HEK293 (cell line): ENCODE results near the gene TSC22D1.

Source experiments
- CTCF ChIA-PET: fragments of 350-600 bp; formaldehyde crosslinking; extraction: SDS; loops from one replicate; lab custom pipeline; 2021; ENCODE audit warnings: antibody characterized with exemption; lab: Yijun Ruan, JAX
- POLR2A ChIA-PET: fragments of 300-600 bp; formaldehyde crosslinking; extraction: SDS; loops from one replicate; lab custom pipeline; 2020; ENCODE audit warnings: antibody characterized with exemption, inconsistent platforms; lab: Yijun Ruan, JAX
- H3K27ac ChIP-seq: fragments of 200-500 bp; sonication (Bioruptor generic); 2 replicates; pipeline ENCODE4 v1.5.1; 2014; ENCODE audit warnings: low read depth, low read length, control low read depth, inconsistent platforms; ENCODE audit errors: extremely low read depth
- H3K36me3 ChIP-seq, 2 experiments: fragments of 200-500 bp in 1 of 2; sonication (Bioruptor generic) in 1 of 2; 1 replicate in 1 of 2; 2 replicates in 1 of 2; pipeline ENCODE4 v1.5.1; 2014 to 2017; ENCODE audit warnings: inconsistent platforms in 2 of 2, low read length in 2 of 2; ENCODE audit not compliant: control insufficient read depth in 2 of 2, insufficient read depth in 1 of 2
- H3K4me1 ChIP-seq: fragments of 200-500 bp; sonication (Bioruptor generic); 2 replicates; pipeline ENCODE4 v1.5.1; 2014; ENCODE audit warnings: mild to moderate bottlenecking, low read length, inconsistent platforms; ENCODE audit not compliant: control insufficient read depth, insufficient read depth
- H3K4me3 ChIP-seq: 2 replicates; pipeline ENCODE4 v1.5.1; 2011; ENCODE audit warnings: low read depth, mild to moderate bottlenecking, control low read depth, low read length, moderate library complexity
- H3K9me3 ChIP-seq: fragments of 200-500 bp; sonication (Bioruptor generic); 2 replicates; pipeline ENCODE4 v1.5.1; 2014; ENCODE audit warnings: low read depth, low read length, inconsistent platforms; ENCODE audit not compliant: control insufficient read depth, insufficient read depth
- KLF16 ChIP-seq: fragments of 450-650 bp; formaldehyde crosslinking; IDR thresholded peaks from 2 replicates; pipeline ENCODE4 v1.5.1; 2017; ENCODE audit warnings: missing biosample characterization, missing genetic modification characterization
- KLF7 ChIP-seq: fragments of 450-650 bp; formaldehyde crosslinking; IDR thresholded peaks from 2 replicates; pipeline ENCODE4 v1.5.1; 2016; ENCODE audit warnings: missing biosample characterization, missing genetic modification characterization, borderline replicate concordance
- MEIS1 ChIP-seq: sonication (generic); formaldehyde crosslinking; IDR thresholded peaks from 2 replicates; pipeline ENCODE4 v1.8.1; 2022; ENCODE audit warnings: missing genetic modification reagents, mild to moderate bottlenecking, borderline replicate concordance
- PRDM1 ChIP-seq: fragments of 450-650 bp; formaldehyde crosslinking; IDR thresholded peaks from 2 replicates; pipeline ENCODE4; 2016; ENCODE audit warnings: missing biosample characterization, missing genetic modification characterization
- SALL2 ChIP-seq: fragments of 450-650 bp; formaldehyde crosslinking; IDR thresholded peaks from 2 replicates; pipeline ENCODE4 v1.5.0; 2017; ENCODE audit warnings: missing biosample characterization, mild to moderate bottlenecking, missing genetic modification characterization, borderline replicate concordance
- SP2 ChIP-seq: fragments of 450-650 bp; formaldehyde crosslinking; IDR thresholded peaks from 2 replicates; pipeline ENCODE4 v1.5.1; 2016; ENCODE audit warnings: missing biosample characterization, missing genetic modification characterization
- ZBTB7A ChIP-seq: fragments of 450-650 bp; formaldehyde crosslinking; IDR thresholded peaks from 2 replicates; pipeline ENCODE4 v1.5.1; 2016; ENCODE audit warnings: low read depth, missing biosample characterization, missing genetic modification characterization
- ZIC2 ChIP-seq: fragments of 450-650 bp; formaldehyde crosslinking; IDR thresholded peaks from 2 replicates; pipeline ENCODE4 v1.5.1; 2016; ENCODE audit warnings: missing biosample characterization, missing genetic modification characterization
- ZNF202 ChIP-seq: fragments of 450-650 bp; formaldehyde crosslinking; IDR thresholded peaks from 2 replicates; pipeline ENCODE4 v1.5.1; 2016; ENCODE audit warnings: missing biosample characterization, missing genetic modification characterization, borderline replicate concordance
- ZNF221 ChIP-seq: fragments of 450-650 bp; formaldehyde crosslinking; IDR thresholded peaks from 2 replicates; pipeline ENCODE4 v1.5.1; 2017; ENCODE audit warnings: missing biosample characterization, missing genetic modification characterization, borderline replicate concordance
- ZNF223 ChIP-seq: fragments of 450-650 bp; formaldehyde crosslinking; IDR thresholded peaks from 2 replicates; pipeline ENCODE4 v1.5.1; 2016; ENCODE audit warnings: missing biosample characterization, missing genetic modification characterization
- ZNF23 ChIP-seq: fragments of 450-650 bp; formaldehyde crosslinking; IDR thresholded peaks from 2 replicates; pipeline ENCODE4 v1.5.1; 2016; ENCODE audit warnings: missing biosample characterization, missing genetic modification characterization, borderline replicate concordance
- ZNF239 ChIP-seq: fragments of 450-650 bp; formaldehyde crosslinking; IDR thresholded peaks from 2 replicates; pipeline ENCODE4 v1.5.1; 2016; ENCODE audit warnings: missing biosample characterization, missing genetic modification characterization
- ZNF292 ChIP-seq: fragments of 450-650 bp; formaldehyde crosslinking; IDR thresholded peaks from 2 replicates; pipeline ENCODE4 v1.5.1; 2016; ENCODE audit warnings: low read depth, missing biosample characterization, missing genetic modification characterization, borderline replicate concordance
- ZNF324 ChIP-seq: fragments of 450-650 bp; formaldehyde crosslinking; IDR thresholded peaks from 2 replicates; pipeline ENCODE4 v1.5.1; 2016; ENCODE audit warnings: missing biosample characterization, missing genetic modification characterization
- ZNF354C ChIP-seq: fragments of 450-650 bp; formaldehyde crosslinking; IDR thresholded peaks from 2 replicates; pipeline ENCODE4 v1.5.1; 2016; ENCODE audit warnings: missing biosample characterization, missing genetic modification characterization, low read depth, borderline replicate concordance
- ZNF600 ChIP-seq: fragments of 450-650 bp; formaldehyde crosslinking; IDR thresholded peaks from 2 replicates; pipeline ENCODE4 v1.5.1; 2016; ENCODE audit warnings: missing biosample characterization, missing genetic modification characterization
- ZNF768 ChIP-seq: fragments of 450-650 bp; formaldehyde crosslinking; IDR thresholded peaks from 2 replicates; pipeline ENCODE4 v1.5.1; 2018; ENCODE audit warnings: missing biosample characterization, mild to moderate bottlenecking, missing genetic modification characterization
- ZNF776 ChIP-seq: fragments of 450-650 bp; formaldehyde crosslinking; IDR thresholded peaks from 2 replicates; pipeline ENCODE4 v1.5.0; 2017; ENCODE audit warnings: missing biosample characterization, missing genetic modification characterization, borderline replicate concordance
- ZSCAN30 ChIP-seq: fragments of 450-650 bp; IDR thresholded peaks from 2 replicates; pipeline ENCODE4 v1.5.1; 2018; ENCODE audit warnings: missing biosample characterization, mild to moderate bottlenecking, missing genetic modification characterization, moderate library complexity
- TF ChIP-seq, protein P1 (sequence below): fragments of 450-650 bp; formaldehyde crosslinking; IDR thresholded peaks from 2 replicates; pipeline ENCODE4 v1.5.1; 2016; ENCODE audit warnings: missing biosample characterization, missing genetic modification characterization
- TF ChIP-seq, protein P2 (sequence below): fragments of 450-650 bp; formaldehyde crosslinking; IDR thresholded peaks from 2 replicates; pipeline ENCODE4; 2016; ENCODE audit warnings: missing biosample characterization, missing genetic modification characterization
- TF ChIP-seq, protein P3 (sequence below): fragments of 450-650 bp; formaldehyde crosslinking; IDR thresholded peaks from 2 replicates; pipeline ENCODE4 v1.5.1; 2017; ENCODE audit warnings: missing biosample characterization, missing genetic modification characterization
- TF ChIP-seq, protein P4 (sequence below): fragments of 450-650 bp; formaldehyde crosslinking; IDR thresholded peaks from 2 replicates; pipeline ENCODE4 v1.5.1; 2017; ENCODE audit warnings: missing biosample characterization, missing genetic modification characterization
- TF ChIP-seq, protein P5 (sequence below): fragments of 450-650 bp; formaldehyde crosslinking; IDR thresholded peaks from 2 replicates; pipeline ENCODE4 v1.5.1; 2016; ENCODE audit warnings: missing biosample characterization, missing genetic modification characterization
- TF ChIP-seq, protein P6 (sequence below): fragments of 450-650 bp; formaldehyde crosslinking; IDR thresholded peaks from 2 replicates; pipeline ENCODE4 v1.5.1; 2016; ENCODE audit warnings: missing biosample characterization, missing genetic modification characterization

TSC22D1 gene

DNA sequence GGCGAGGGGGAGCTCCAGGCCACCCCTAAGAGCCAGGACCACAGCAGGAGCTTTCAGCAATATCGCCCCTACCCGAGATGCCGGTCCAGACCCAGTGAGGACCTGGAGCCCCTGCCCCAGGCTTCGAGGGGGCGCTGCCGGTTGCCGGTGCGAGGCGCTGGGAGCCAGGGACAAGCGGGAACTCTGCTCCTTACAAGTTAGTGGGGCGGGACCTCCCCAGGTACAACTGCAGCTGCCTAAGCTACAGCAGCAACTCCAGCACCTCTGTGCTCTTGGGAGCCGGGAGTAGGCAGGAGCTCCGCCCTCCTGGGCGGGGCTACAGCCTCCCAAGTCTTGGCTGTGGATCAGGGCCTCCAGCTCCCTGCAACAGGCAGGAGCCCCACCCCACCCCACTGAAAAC lies 15.2 kb upstream of the TSC22D1 start:
- H3K27ac ChIP-seq = no peak overlapping the region
- ChIA-PET POLR2A (no interaction called here), CTCF (no interaction called here)
- no peak for TF ChIP-seq ZNF354C (tag by site-specific recombination)
- TF ChIP-seq KLF16 (tag by site-specific recombination) = no peak
- TF ChIP-seq, protein P1, sequence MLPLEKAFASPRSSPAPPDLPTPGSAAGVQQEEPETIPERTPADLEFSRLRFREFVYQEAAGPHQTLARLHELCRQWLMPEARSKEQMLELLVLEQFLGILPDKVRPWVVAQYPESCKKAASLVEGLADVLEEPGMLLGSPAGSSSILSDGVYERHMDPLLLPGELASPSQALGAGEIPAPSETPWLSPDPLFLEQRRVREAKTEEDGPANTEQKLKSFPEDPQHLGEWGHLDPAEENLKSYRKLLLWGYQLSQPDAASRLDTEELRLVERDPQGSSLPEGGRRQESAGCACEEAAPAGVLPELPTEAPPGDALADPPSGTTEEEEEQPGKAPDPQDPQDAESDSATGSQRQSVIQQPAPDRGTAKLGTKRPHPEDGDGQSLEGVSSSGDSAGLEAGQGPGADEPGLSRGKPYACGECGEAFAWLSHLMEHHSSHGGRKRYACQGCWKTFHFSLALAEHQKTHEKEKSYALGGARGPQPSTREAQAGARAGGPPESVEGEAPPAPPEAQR (tag by site-specific recombination) = no peak
- TF ChIP-seq MEIS1 (CRISPR knock-in tag) = no peak
- TF ChIP-seq, protein P2, sequence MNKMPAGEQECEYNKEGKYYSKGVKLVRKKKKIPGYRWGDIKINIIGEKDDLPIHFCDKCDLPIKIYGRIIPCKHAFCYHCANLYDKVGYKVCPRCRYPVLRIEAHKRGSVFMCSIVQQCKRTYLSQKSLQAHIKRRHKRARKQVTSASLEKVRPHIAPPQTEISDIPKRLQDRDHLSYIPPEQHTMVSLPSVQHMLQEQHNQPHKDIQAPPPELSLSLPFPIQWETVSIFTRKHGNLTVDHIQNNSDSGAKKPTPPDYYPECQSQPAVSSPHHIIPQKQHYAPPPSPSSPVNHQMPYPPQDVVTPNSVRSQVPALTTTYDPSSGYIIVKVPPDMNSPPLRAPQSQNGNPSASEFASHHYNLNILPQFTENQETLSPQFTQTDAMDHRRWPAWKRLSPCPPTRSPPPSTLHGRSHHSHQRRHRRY = no peak
- TF ChIP-seq ZNF768 (tag by site-specific recombination) = no peak
- TF ChIP-seq ZNF23 (tag by site-specific recombination) = no peak
- TF ChIP-seq, protein P3, sequence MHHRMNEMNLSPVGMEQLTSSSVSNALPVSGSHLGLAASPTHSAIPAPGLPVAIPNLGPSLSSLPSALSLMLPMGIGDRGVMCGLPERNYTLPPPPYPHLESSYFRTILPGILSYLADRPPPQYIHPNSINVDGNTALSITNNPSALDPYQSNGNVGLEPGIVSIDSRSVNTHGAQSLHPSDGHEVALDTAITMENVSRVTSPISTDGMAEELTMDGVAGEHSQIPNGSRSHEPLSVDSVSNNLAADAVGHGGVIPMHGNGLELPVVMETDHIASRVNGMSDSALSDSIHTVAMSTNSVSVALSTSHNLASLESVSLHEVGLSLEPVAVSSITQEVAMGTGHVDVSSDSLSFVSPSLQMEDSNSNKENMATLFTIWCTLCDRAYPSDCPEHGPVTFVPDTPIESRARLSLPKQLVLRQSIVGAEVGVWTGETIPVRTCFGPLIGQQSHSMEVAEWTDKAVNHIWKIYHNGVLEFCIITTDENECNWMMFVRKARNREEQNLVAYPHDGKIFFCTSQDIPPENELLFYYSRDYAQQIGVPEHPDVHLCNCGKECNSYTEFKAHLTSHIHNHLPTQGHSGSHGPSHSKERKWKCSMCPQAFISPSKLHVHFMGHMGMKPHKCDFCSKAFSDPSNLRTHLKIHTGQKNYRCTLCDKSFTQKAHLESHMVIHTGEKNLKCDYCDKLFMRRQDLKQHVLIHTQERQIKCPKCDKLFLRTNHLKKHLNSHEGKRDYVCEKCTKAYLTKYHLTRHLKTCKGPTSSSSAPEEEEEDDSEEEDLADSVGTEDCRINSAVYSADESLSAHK = no peak
- no peak for TF ChIP-seq ZSCAN30 (tag by site-specific recombination)
- TF ChIP-seq PRDM1 = no peak
- no peaks in the 10 kb centered on the region for H3K36me3 ChIP-seq
- no peak overlapping the region for H3K4me3 ChIP-seq
- H3K9me3 ChIP-seq = no peaks in the 10 kb centered on the region
- no peaks in the 10 kb centered on the region for H3K4me1 ChIP-seq

DNA sequence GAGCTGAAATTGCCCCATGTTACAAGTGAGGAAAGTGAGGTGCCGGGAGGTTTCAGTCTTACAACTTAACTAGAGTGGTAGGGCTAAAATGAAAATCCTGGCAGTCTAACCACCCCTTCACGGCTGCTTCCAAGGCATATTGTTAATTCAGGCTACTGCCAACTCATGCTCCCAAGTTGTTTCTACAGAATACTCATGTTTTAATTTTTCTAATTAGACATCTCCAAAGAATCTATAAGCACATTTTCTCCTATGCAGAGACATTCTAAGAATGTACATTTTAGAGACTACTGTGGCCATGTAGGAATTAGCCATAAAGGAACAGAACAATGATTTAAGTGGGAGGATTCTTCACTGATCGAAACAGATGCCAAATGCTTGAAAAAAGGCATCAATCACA lies 7.0 kb upstream of the TSC22D1 start:
- Histone ChIP-seq H3K4me1 (0 out of 2 replicates have a peak, but pooled peaks cover 2% of the 10 kb centered on the region), H3K9me3 (no peaks in the 10 kb centered on the region; the same call in 1 of the 2 replicates), H3K27ac (no peak overlapping the region), H3K4me3 (no peak overlapping the region), H3K36me3 (no peaks in the 10 kb centered on the region)
- ChIA-PET POLR2A (no interaction called here), CTCF (interaction anchor here (0.7 kb wide), 1 partner anchor 66 kb away, joined by 3 read pairs; no protein-coding TSS in a partner anchor)
- no peak for TF ChIP-seq ZNF600 (tag by site-specific recombination)
- TF ChIP-seq ZNF223 (tag by site-specific recombination) = no peak
- TF ChIP-seq ZNF776 = no peak
- no peak for TF ChIP-seq ZNF221
- TF ChIP-seq ZNF202 (tag by site-specific recombination) = no peak
- TF ChIP-seq, protein P4, sequence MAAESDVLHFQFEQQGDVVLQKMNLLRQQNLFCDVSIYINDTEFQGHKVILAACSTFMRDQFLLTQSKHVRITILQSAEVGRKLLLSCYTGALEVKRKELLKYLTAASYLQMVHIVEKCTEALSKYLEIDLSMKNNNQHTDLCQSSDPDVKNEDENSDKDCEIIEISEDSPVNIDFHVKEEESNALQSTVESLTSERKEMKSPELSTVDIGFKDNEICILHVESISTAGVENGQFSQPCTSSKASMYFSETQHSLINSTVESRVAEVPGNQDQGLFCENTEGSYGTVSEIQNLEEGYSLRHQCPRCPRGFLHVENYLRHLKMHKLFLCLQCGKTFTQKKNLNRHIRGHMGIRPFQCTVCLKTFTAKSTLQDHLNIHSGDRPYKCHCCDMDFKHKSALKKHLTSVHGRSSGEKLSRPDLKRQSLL (tag by site-specific recombination) = no peak
- no peak for TF ChIP-seq SP2 (tag by site-specific recombination)
- TF ChIP-seq ZNF292 = no peak
- TF ChIP-seq ZBTB7A (tag by site-specific recombination) = no peak
- no peak for TF ChIP-seq KLF7 (tag by site-specific recombination)
- TF ChIP-seq, protein P5, sequence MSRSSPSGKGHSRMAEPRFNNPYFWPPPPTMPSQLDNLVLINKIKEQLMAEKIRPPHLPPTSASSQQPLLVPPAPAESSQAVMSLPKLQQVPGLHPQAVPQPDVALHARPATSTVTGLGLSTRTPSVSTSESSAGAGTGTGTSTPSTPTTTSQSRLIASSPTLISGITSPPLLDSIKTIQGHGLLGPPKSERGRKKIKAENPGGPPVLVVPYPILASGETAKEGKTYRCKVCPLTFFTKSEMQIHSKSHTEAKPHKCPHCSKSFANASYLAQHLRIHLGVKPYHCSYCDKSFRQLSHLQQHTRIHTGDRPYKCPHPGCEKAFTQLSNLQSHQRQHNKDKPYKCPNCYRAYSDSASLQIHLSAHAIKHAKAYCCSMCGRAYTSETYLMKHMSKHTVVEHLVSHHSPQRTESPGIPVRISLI = no peak
- no peak for TF ChIP-seq SALL2 (tag by site-specific recombination)
- TF ChIP-seq, protein P6, sequence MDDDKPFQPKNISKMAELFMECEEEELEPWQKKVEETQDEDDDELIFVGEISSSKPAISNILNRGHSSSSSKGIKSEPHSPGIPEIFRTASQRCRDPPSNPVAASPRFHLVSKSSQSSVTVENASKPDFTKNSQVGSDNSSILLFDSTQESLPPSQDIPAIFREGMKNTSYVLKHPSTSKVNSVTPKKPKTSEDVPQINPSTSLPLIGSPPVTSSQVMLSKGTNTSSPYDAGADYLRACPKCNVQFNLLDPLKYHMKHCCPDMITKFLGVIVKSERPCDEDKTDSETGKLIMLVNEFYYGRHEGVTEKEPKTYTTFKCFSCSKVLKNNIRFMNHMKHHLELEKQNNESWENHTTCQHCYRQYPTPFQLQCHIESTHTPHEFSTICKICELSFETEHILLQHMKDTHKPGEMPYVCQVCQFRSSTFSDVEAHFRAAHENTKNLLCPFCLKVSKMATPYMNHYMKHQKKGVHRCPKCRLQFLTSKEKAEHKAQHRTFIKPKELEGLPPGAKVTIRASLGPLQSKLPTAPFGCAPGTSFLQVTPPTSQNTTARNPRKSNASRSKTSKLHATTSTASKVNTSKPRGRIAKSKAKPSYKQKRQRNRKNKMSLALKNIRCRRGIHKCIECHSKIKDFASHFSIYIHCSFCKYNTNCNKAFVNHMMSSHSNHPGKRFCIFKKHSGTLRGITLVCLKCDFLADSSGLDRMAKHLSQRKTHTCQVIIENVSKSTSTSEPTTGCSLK (tag by site-specific recombination) = no peak
- TF ChIP-seq ZNF324 (tag by site-specific recombination) = no peak
- no peak for TF ChIP-seq ZNF239 (tag by site-specific recombination)
- no peak for TF ChIP-seq ZIC2 (tag by site-specific recombination)
